Liver (tissue), 9 donors: ENCODE measurements around the gene BRIX1. TPM values are rescaled to one million over a fixed set of nuclear protein-coding genes. Genes with fewer than 3 reads are reported as not detected.

Experiments used
- DNase-seq: peaks from one replicate; pipeline ENCODE4 v3.0.0-alpha.2; 2017; ENCODE audit warnings: low spot score
- H3K27ac ChIP-seq, 2 donors: one replicate each; pipeline ENCODE4 v1.7.0; 2013; ENCODE audit warnings: inconsistent platforms in 2 of 2, low read length in 2 of 2, control low read depth in 1 of 2, low read depth in 1 of 2, mild to moderate bottlenecking in 1 of 2
- H3K27me3 ChIP-seq, 4 donors: one replicate each; pipeline versions ENCODE4 v1.6.1 to v1.7.0; 2013; ENCODE audit warnings: low read length in 3 of 4, inconsistent platforms in 1 of 4, mild to moderate bottlenecking in 1 of 4, moderate library complexity in 1 of 4; ENCODE audit not compliant: control insufficient read depth in 4 of 4, insufficient read depth in 4 of 4
- H3K36me3 ChIP-seq, 4 donors: one replicate each; pipeline versions ENCODE4 v1.6.1 to v1.7.0; 2013; ENCODE audit warnings: low read length in 3 of 4, mild to moderate bottlenecking in 3 of 4, low read depth in 1 of 4, moderate library complexity in 1 of 4; ENCODE audit not compliant: control insufficient read depth in 4 of 4, insufficient read depth in 3 of 4
- H3K4me1 ChIP-seq, 4 donors: one replicate each; pipeline versions ENCODE4 v1.6.1 to v1.7.0; 2013; ENCODE audit warnings: low read length in 3 of 4, mild to moderate bottlenecking in 3 of 4, moderate library complexity in 1 of 4; ENCODE audit not compliant: control insufficient read depth in 4 of 4, insufficient read depth in 4 of 4
- H3K4me3 ChIP-seq, 3 donors: one replicate each; pipeline versions ENCODE4 v1.6.1 to v1.7.0; 2013; ENCODE audit warnings: low read length in 3 of 3, control low read depth in 1 of 3, low read depth in 1 of 3, mild to moderate bottlenecking in 1 of 3
- H3K9ac ChIP-seq, 2 donors: one replicate each; pipeline ENCODE4 v1.7.0; 2013; ENCODE audit warnings: low read length in 2 of 2, mild to moderate bottlenecking in 2 of 2, moderate library complexity in 2 of 2, control low read depth in 1 of 2, low read depth in 1 of 2
- H3K9me3 ChIP-seq, 4 donors: one replicate each; pipeline versions ENCODE4 v1.6.1 to v1.7.0; 2013; ENCODE audit warnings: low read length in 3 of 4; ENCODE audit not compliant: control insufficient read depth in 4 of 4
- FOXA1 ChIP-seq: IDR thresholded peaks from 2 replicates; pipeline ENCODE4 v1.6.1; 2016; ENCODE audit warnings: antibody characterized with exemption
- FOXA2 ChIP-seq: IDR thresholded peaks from 2 replicates; pipeline ENCODE4 v1.6.1; 2016; ENCODE audit warnings: antibody characterized with exemption
- GABPA ChIP-seq, 2 donors: IDR thresholded peaks in 1 of 2; conservative IDR thresholded peaks in 1 of 2; 2 replicates each; pipeline ENCODE4 v1.6.1; 2016; ENCODE audit warnings: antibody characterized with exemption in 2 of 2, mild to moderate bottlenecking in 1 of 2, moderate library complexity in 1 of 2
- HNF4A ChIP-seq, 2 donors: conservative IDR thresholded peaks; 2 replicates each; pipeline ENCODE4 v1.6.1; 2016; ENCODE audit warnings: antibody characterized with exemption in 2 of 2, mild to moderate bottlenecking in 2 of 2
- HNF4G ChIP-seq: IDR thresholded peaks from 2 replicates; pipeline ENCODE4 v1.6.1; 2016; ENCODE audit warnings: antibody characterized with exemption
- JUND ChIP-seq, 2 donors: IDR thresholded peaks; 2 replicates each; pipeline ENCODE4 v1.6.1; 2016; ENCODE audit warnings: antibody characterized with exemption in 2 of 2
- NR2F2 ChIP-seq: IDR thresholded peaks from 2 replicates; pipeline ENCODE4 v1.6.1; 2016; ENCODE audit warnings: antibody characterized with exemption
- RAD21 ChIP-seq, 2 donors: IDR thresholded peaks; 2 replicates each; pipeline ENCODE4 v1.6.1; 2016; ENCODE audit warnings: antibody characterized with exemption in 2 of 2, mild to moderate bottlenecking in 2 of 2
- RXRA ChIP-seq, 2 donors: IDR thresholded peaks; 2 replicates each; pipeline ENCODE4 v1.6.1; 2017 to 2018; ENCODE audit warnings: antibody characterized with exemption in 2 of 2, mild to moderate bottlenecking in 1 of 2
- SP1 ChIP-seq: IDR thresholded peaks from 2 replicates; pipeline ENCODE4 v1.6.1; 2018; ENCODE audit warnings: antibody characterized with exemption, mild to moderate bottlenecking
- TAF1 ChIP-seq: conservative IDR thresholded peaks from 2 replicates; pipeline ENCODE4 v1.6.1; 2016; ENCODE audit warnings: antibody characterized with exemption, mild to moderate bottlenecking
- WGBS: extraction: QIAGEN DNeasy Blood & Tissue Kit; methylation state at CpG from one replicate; pipeline ENCODE4 v1.1.7; 2013; 5-methylcytosine and 5-hydroxymethylcytosine counted together
- polyA plus RNA-seq, 2 donors: library from polyadenylated mRNA; stranded (reverse) in 1 of 2; unstranded in 1 of 2; fragments of 200-250 nt in 1 of 2; fragments of >200 nt in 1 of 2; fragmentation: Nextera tagmentation in 1 of 2; extraction: Ambion mirVana in 1 of 2; gene quantifications; one replicate each; pipeline versions ENCODE4 v1.2.1 to v1.2.3, GENCODE V29; 2013 to 2015
- total RNA-seq, 2 donors: library from RNA; depleted of rRNA; stranded (reverse); fragments of >200 nt; gene quantifications; one replicate each; pipeline ENCODE4 v1.2.3, GENCODE V29; 2014
- TF ChIP-seq, protein P1 (sequence below): IDR thresholded peaks from 2 replicates; pipeline ENCODE4 v1.6.1; 2016; ENCODE audit warnings: antibody characterized with exemption
- TF ChIP-seq, protein P2 (sequence below): fragments of 150-350 bp; IDR thresholded peaks from 2 replicates; pipeline ENCODE4 v1.5.1; 2017; ENCODE audit warnings: improper control_type of control experiment, low read depth, low read length; ENCODE audit not compliant: missing input control
- TF ChIP-seq, protein P3 (sequence below): IDR thresholded peaks from 2 replicates; pipeline ENCODE4 v1.6.1; 2016; ENCODE audit warnings: antibody characterized with exemption
- TF ChIP-seq, protein P4 (sequence below): IDR thresholded peaks from 2 replicates; pipeline ENCODE4 v1.6.1; 2016; ENCODE audit warnings: antibody characterized with exemption, mild to moderate bottlenecking
- TF ChIP-seq, protein P5 (sequence below): IDR thresholded peaks from 2 replicates; pipeline ENCODE4 v1.6.1; 2016; ENCODE audit warnings: antibody characterized with exemption
- donor health status: healthy.
- donor health status: healthy.
- donor health status: healthy.
- donor health status: healthy.
- donor health status: healthy.

BRIX1 gene
- total and polyA plus RNA-seq, 4 donors, result 6.7 to 15.7 (median 10.5) TPM

DNA sequence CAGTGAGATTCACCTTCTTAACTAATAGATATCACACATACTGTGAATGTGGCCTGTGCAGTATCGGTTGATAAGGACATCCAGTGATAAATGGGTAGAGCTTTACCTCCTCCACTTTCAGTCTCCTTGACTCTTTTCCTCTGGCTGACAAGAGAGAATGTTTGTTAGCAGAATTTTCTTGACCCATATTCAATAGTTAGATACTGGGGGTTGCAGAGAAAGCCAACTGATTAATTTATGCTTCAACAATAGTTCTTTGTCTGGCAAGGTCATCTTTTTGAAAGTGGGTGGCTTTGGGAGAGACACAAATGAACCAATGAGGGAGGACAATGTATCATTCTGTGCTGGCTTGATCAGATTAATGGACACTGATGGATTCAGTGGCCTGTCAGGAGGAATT, 46.3 kb upstream of the BRIX1 start:
- Histone ChIP-seq H3K9ac (no peak overlapping the region), H3K36me3 (no peaks in the 10 kb centered on the region), H3K27ac (no peak overlapping the region), H3K4me1 (peaks cover 0 to 5% (median 0%) of the 10 kb centered on the region in 4 donors), H3K4me3 (no peak overlapping the region), H3K27me3 (no peaks in the 10 kb centered on the region), H3K9me3 (no peaks in the 10 kb centered on the region)
- no peak for DNase-seq
- no peak for TF ChIP-seq SP1
- TF ChIP-seq, protein P1, sequence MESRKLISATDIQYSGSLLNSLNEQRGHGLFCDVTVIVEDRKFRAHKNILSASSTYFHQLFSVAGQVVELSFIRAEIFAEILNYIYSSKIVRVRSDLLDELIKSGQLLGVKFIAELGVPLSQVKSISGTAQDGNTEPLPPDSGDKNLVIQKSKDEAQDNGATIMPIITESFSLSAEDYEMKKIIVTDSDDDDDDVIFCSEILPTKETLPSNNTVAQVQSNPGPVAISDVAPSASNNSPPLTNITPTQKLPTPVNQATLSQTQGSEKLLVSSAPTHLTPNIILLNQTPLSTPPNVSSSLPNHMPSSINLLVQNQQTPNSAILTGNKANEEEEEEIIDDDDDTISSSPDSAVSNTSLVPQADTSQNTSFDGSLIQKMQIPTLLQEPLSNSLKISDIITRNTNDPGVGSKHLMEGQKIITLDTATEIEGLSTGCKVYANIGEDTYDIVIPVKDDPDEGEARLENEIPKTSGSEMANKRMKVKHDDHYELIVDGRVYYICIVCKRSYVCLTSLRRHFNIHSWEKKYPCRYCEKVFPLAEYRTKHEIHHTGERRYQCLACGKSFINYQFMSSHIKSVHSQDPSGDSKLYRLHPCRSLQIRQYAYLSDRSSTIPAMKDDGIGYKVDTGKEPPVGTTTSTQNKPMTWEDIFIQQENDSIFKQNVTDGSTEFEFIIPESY, result no peak
- TF ChIP-seq RXRA (IDR thresholded peaks at IDR 0.05), result no peak
- TF ChIP-seq, protein P2, sequence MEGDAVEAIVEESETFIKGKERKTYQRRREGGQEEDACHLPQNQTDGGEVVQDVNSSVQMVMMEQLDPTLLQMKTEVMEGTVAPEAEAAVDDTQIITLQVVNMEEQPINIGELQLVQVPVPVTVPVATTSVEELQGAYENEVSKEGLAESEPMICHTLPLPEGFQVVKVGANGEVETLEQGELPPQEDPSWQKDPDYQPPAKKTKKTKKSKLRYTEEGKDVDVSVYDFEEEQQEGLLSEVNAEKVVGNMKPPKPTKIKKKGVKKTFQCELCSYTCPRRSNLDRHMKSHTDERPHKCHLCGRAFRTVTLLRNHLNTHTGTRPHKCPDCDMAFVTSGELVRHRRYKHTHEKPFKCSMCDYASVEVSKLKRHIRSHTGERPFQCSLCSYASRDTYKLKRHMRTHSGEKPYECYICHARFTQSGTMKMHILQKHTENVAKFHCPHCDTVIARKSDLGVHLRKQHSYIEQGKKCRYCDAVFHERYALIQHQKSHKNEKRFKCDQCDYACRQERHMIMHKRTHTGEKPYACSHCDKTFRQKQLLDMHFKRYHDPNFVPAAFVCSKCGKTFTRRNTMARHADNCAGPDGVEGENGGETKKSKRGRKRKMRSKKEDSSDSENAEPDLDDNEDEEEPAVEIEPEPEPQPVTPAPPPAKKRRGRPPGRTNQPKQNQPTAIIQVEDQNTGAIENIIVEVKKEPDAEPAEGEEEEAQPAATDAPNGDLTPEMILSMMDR, result no peak
- TF ChIP-seq HNF4G, result no peak
- TF ChIP-seq NR2F2, result no peak
- TF ChIP-seq TAF1, result no peak
- 80% methylated on average over 1 of the region's 1 CpG for WGBS

DNA sequence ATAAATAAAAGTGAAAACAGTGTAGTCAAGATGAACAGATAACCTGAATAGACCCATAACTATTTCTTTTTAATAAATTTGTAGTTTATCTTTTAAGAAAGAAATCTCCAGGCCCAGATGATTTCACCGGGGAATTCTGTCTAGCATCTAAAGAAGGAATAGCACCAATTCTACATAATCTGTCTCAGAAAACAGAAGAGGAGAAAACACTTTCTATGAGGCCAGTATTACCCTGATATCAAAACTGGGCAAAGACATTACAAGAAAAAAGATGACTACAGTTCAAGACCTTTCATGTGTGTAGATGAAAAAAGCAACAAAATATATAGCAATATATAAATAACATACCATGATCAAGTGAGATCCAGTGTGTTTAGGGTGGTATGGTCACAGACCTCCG, 45.1 kb upstream of the BRIX1 start:
- no peaks in the 10 kb centered on the region for H3K36me3 ChIP-seq
- no peaks in the 10 kb centered on the region for H3K27me3 ChIP-seq
- no peak overlapping the region for H3K9ac ChIP-seq
- H3K4me1 ChIP-seq, result peaks cover 0 to 5% (median 0%) of the 10 kb centered on the region in 4 donors
- H3K9me3 ChIP-seq, result no peaks in the 10 kb centered on the region
- WGBS, result 97% methylated on average over 2 of the region's 2 CpGs
- H3K27ac ChIP-seq, result no peak overlapping the region
- TF ChIP-seq, protein P1, result no peak
- TF ChIP-seq, protein P3, sequence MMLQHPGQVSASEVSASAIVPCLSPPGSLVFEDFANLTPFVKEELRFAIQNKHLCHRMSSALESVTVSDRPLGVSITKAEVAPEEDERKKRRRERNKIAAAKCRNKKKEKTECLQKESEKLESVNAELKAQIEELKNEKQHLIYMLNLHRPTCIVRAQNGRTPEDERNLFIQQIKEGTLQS, result no peak
- TF ChIP-seq NR2F2 (no peak), RXRA (IDR thresholded peaks at IDR 0.05) (no peak), TAF1 (no peak), FOXA2 (no peak), FOXA1 (no peak), HNF4A (conservative IDR thresholded peaks at IDR 0.05) (no peak), RAD21 (IDR thresholded peaks at IDR 0.05) (no peak), JUND (IDR thresholded peaks at IDR 0.05) (no peak), SP1 (no peak), HNF4G (no peak), GABPA (IDR thresholded peaks at IDR 0.05 in 1 of 2, conservative IDR thresholded peaks at IDR 0.05 in 1 of 2) (no peak)
- TF ChIP-seq, protein P4, sequence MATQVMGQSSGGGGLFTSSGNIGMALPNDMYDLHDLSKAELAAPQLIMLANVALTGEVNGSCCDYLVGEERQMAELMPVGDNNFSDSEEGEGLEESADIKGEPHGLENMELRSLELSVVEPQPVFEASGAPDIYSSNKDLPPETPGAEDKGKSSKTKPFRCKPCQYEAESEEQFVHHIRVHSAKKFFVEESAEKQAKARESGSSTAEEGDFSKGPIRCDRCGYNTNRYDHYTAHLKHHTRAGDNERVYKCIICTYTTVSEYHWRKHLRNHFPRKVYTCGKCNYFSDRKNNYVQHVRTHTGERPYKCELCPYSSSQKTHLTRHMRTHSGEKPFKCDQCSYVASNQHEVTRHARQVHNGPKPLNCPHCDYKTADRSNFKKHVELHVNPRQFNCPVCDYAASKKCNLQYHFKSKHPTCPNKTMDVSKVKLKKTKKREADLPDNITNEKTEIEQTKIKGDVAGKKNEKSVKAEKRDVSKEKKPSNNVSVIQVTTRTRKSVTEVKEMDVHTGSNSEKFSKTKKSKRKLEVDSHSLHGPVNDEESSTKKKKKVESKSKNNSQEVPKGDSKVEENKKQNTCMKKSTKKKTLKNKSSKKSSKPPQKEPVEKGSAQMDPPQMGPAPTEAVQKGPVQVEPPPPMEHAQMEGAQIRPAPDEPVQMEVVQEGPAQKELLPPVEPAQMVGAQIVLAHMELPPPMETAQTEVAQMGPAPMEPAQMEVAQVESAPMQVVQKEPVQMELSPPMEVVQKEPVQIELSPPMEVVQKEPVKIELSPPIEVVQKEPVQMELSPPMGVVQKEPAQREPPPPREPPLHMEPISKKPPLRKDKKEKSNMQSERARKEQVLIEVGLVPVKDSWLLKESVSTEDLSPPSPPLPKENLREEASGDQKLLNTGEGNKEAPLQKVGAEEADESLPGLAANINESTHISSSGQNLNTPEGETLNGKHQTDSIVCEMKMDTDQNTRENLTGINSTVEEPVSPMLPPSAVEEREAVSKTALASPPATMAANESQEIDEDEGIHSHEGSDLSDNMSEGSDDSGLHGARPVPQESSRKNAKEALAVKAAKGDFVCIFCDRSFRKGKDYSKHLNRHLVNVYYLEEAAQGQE, result no peak
- TF ChIP-seq, protein P5, sequence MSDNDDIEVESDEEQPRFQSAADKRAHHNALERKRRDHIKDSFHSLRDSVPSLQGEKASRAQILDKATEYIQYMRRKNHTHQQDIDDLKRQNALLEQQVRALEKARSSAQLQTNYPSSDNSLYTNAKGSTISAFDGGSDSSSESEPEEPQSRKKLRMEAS, result no peak
- TF ChIP-seq, protein P2, result no peak
- no peak overlapping the region for H3K4me3 ChIP-seq
- DNase-seq, result no peak
